HUES6 (cell line): Measurements from ENCODE around the gene LDAF1.
A peak's percentile ranks its signal among the peaks of the same experiment; 100 is the strongest.

Experiments used
- H3K27ac ChIP-seq: 2 replicates; pipeline ENCODE4 v1.7.0; 2013; ENCODE audit warnings: low read depth, mild to moderate bottlenecking, low read length, inconsistent platforms
- H3K27me3 ChIP-seq: 2 replicates; pipeline ENCODE4 v1.6.1; 2013; ENCODE audit warnings: low read length; ENCODE audit not compliant: control insufficient read depth, insufficient read depth
- H3K36me3 ChIP-seq: 2 replicates; pipeline ENCODE4 v1.6.1; 2013; ENCODE audit warnings: low read length; ENCODE audit not compliant: control insufficient read depth, insufficient read depth
- H3K4me1 ChIP-seq: 2 replicates; pipeline ENCODE4 v1.6.1; 2013; ENCODE audit warnings: low read length; ENCODE audit not compliant: control insufficient read depth, insufficient read depth
- H3K4me3 ChIP-seq: 2 replicates; pipeline ENCODE4 v1.5.1; 2013; ENCODE audit warnings: low read depth, low read length
- H3K9ac ChIP-seq: one replicate; pipeline ENCODE4 v1.6.1; 2013; ENCODE audit warnings: mild to moderate bottlenecking, low read length
- H3K9me3 ChIP-seq: 2 replicates; pipeline ENCODE4 v1.6.1; 2013; ENCODE audit warnings: low read depth, low read length; ENCODE audit not compliant: control insufficient read depth, insufficient read depth

LDAF1 gene

DNA sequence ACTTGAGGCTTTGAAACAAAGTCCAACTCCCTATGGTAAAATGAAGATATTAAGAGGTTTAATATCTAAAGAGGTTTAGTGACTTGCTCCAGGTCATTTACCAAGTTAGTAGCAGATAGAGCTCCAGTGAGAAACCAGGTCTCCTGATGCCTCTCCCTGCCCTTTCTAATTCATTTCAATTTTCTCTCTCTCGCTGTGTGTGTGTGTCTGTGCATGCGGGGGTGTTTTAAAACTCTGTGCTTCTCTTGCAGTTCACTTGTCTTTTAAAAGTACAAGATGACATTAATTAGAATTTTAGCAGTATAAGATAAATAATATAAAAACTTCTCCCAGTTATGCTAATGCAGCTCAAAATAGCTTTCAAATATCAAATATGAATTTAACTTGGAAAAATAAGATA lies 61.1 kb downstream of the LDAF1 start:
- no peak overlapping the region for H3K4me3 ChIP-seq
- no peaks in the 10 kb centered on the region; the same call in 1 of the 2 replicates for H3K27me3 ChIP-seq
- H3K36me3 ChIP-seq: no peaks in the 10 kb centered on the region
- peaks cover 3% of the 10 kb centered on the region; the same call in 1 of the 2 replicates for H3K9me3 ChIP-seq
- H3K9ac ChIP-seq: no peak overlapping the region
- H3K4me1 ChIP-seq: peaks cover 32% of the 10 kb centered on the region
- H3K27ac ChIP-seq: no peak overlapping the region

DNA sequence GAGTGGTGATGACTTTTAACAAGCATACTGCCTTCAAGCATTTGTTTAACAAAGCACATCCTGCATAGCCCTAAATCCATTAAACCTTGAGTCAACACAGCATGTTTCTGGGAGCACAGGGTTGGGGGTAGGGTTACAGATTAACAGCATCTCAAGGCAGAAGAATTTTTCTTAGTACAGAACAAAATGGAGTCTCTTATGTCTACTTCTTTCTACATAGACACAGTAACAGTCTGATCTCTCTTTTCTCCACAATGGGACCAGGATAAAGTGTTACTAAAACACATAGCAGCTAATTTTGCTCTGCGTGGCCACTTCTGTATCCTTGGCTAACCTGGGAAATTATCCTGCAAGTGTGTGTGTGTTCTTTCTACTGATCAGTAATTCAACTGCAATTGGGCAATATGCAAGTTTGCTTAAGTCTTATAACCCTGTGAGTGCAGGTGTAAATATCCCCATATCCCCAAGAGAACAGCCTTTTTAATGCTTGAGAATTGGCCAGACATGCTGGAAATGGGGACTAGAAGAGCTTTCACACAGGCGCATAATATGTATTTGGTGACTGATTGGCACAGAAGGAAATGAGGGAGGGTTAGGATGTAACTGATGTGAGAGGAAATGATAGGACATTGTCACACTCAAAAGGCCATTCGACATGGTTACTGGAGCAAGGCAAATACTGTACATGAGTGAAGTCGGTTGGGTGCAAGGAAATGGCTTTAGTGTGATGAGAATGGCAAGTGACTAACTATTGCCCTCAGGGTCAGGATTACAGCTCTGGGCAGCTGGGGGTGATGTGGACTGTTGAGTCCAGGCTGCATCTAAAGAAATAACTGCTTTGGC lies 64.2 kb downstream of the LDAF1 start:
- no peaks in the 10 kb centered on the region; the same call in 1 of the 2 replicates for H3K27me3 ChIP-seq
- no peaks in the 10 kb centered on the region for H3K36me3 ChIP-seq
- H3K4me3 ChIP-seq: peak overlapping the region; percentile 27; the same call in 1 of the 2 replicates
- no peak overlapping the region for H3K9ac ChIP-seq
- H3K9me3 ChIP-seq: peaks cover 3% of the 10 kb centered on the region; the same call in 1 of the 2 replicates
- peaks cover 32% of the 10 kb centered on the region for H3K4me1 ChIP-seq
- no peak overlapping the region; the same call in 1 of the 2 replicates for H3K27ac ChIP-seq

DNA sequence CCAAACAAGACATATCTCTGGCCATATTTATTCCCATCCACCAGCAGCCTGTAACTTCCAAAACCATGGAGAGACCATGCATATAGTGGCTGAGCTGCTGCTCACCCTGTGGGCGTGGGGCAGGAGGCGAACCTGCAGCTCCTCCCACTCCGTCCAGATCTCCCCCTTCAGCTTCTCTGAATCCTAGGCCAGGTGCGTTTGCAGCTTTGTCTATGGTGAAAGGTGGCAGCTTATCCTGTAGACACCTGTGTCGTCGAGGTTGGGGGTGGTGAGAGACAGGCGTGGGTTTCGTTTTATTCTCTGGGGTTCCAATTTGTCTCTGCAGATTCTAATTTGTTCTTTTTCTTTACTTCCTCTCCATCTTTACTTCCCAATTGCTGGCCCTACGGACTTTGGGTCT lies 65.3 kb downstream of the LDAF1 start:
- peaks cover 3% of the 10 kb centered on the region; the same call in 1 of the 2 replicates for H3K9me3 ChIP-seq
- no peak overlapping the region for H3K27ac ChIP-seq
- H3K9ac ChIP-seq: no peak overlapping the region
- no peaks in the 10 kb centered on the region; the same call in 1 of the 2 replicates for H3K27me3 ChIP-seq
- no peak overlapping the region for H3K4me3 ChIP-seq
- peaks cover 32% of the 10 kb centered on the region for H3K4me1 ChIP-seq
- no peaks in the 10 kb centered on the region for H3K36me3 ChIP-seq

DNA sequence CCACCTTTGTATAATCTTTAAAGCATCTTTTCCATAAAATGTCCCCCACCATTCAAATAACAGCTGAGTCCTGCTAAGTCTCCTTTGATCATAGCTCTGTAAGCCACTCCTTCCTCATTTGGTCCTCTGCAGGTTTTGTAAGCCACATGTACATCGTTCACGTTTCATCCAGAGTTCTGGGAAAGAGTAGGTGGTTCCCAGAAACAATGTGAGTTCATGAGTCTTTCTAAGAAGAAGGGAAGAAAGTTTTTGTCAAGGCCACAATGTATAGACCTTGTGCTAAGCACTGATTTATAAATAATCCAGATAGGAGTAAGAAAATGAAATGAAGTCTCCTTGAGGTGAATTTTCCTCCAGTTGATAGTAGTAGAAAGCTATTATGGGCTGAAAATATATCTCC lies 66.3 kb downstream of the LDAF1 start:
- no peaks in the 10 kb centered on the region; the same call in 1 of the 2 replicates for H3K27me3 ChIP-seq

DNA sequence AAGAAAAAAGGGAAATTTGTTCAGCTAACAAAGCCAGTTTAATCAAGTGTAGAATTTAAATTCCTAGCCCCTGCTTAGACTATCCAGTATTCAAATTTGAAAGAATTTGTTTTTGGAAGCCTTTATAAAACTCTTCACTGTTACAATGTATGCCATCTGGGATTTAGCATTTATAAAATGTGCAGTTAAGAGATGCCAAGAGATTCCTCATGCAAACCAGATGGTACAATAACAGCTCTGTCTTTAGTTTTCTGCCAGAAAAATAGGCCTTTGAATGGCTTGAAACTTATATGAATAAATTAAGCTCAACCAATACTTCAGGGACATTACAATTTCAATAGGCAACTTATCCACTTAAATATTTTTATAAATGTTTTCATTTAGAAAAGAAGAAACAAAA lies 68.3 kb downstream of the LDAF1 start:
- Histone ChIP-seq H3K9ac (no peak overlapping the region), H3K4me3 (no peak overlapping the region), H3K9me3 (no peaks in the 10 kb centered on the region), H3K36me3 (no peaks in the 10 kb centered on the region), H3K4me1 (peaks cover 20% of the 10 kb centered on the region), H3K27me3 (no peaks in the 10 kb centered on the region), H3K27ac (no peak overlapping the region)

More for the DNA sequence above, 66.3 kb downstream of the LDAF1 start:
- Histone ChIP-seq H3K36me3 (no peaks in the 10 kb centered on the region), H3K4me3 (no peak overlapping the region), H3K27ac (no peak overlapping the region), H3K9ac (no peak overlapping the region), H3K4me1 (peaks cover 32% of the 10 kb centered on the region), H3K9me3 (peaks cover 3% of the 10 kb centered on the region; the same call in 1 of the 2 replicates)

DNA sequence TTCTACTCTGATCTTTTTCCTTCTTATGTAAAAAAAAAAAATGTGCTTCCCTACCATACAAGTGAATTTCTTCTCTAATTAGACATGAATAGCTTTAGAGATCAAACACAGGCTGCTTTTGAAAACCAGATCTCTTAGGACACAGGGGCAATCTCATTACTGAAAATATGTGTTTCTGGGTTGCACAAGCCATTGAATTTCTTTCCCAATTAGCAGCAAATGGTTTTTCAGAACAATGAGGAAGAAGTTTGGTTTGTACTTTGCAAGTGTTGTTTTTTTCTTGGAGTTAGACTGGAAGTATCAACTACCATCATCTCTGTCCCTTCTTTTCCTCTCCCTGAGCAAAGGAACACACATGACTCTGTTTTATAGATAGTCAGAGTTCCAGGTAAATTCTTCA lies 69.4 kb downstream of the LDAF1 start:
- Histone ChIP-seq H3K27ac (no peak overlapping the region), H3K27me3 (no peaks in the 10 kb centered on the region), H3K4me1 (peaks cover 12% of the 10 kb centered on the region), H3K9me3 (no peaks in the 10 kb centered on the region), H3K9ac (no peak overlapping the region), H3K4me3 (no peak overlapping the region), H3K36me3 (no peaks in the 10 kb centered on the region)

DNA sequence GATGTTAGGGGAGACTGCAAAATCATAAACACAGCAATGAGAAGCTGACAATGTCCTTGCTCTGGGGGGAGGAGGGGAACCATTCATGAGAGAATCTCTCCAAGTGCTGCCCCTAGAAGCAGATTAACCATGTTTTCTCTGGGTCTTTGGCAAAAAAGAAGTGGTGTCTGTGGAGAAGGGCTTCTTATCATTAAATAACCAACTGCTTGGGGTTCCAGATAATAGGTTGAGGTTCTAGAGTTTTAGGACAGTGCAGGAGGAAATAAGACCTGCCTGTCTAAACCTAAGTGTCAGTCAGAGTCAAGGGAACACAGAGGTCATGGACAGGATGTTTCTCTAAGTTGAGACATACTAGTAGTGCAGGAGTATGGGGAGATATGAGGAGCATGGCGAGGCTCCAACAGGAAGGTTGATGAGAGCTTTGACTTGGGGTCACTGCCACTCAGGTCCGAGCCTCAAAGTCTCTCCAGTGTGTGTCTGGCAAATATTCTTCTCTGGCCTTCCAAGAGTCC lies 69.9 kb downstream of the LDAF1 start:
- Histone ChIP-seq H3K27me3 (no peaks in the 10 kb centered on the region), H3K9me3 (no peaks in the 10 kb centered on the region), H3K9ac (no peak overlapping the region), H3K27ac (no peak overlapping the region), H3K4me3 (no peak overlapping the region), H3K4me1 (peaks cover 8% of the 10 kb centered on the region), H3K36me3 (no peaks in the 10 kb centered on the region)
